Astrocyte of the spinal cord (primary cell): ENCODE results near the gene EEF1AKMT4.
A peak's percentile ranks its signal among the peaks of the same experiment; 100 is the strongest.

Source experiments
- DNase-seq: peaks from one replicate; pipeline ENCODE4 v3.0.0; 2011; ENCODE audit warnings: low read depth, low spot score
- H3K4me3 ChIP-seq: 2 replicates; pipeline ENCODE4 v1.5.1; 2011; ENCODE audit warnings: low read depth, mild to moderate bottlenecking, low read length, moderate library complexity
- CTCF ChIP-seq: IDR thresholded peaks from 2 replicates; pipeline ENCODE4 v1.5.1; 2012; ENCODE audit warnings: low read depth, mild to moderate bottlenecking, low read length, inconsistent platforms
- in situ Hi-C: cut with HindIII; loops from 2 replicates; pipeline ENCODE4 v1.10.0; 2017; ENCODE audit warnings: low sequenced_read_pairs

Gene EEF1AKMT4

GRCh38 chr3:184230081-184230602, 19.3 kb upstream of the EEF1AKMT4 start:
- in situ Hi-C loops, result no loop called here
- no peak overlapping the region for H3K4me3 ChIP-seq
- no peak for DNase-seq
- TF ChIP-seq CTCF, result no peak

DNA sequence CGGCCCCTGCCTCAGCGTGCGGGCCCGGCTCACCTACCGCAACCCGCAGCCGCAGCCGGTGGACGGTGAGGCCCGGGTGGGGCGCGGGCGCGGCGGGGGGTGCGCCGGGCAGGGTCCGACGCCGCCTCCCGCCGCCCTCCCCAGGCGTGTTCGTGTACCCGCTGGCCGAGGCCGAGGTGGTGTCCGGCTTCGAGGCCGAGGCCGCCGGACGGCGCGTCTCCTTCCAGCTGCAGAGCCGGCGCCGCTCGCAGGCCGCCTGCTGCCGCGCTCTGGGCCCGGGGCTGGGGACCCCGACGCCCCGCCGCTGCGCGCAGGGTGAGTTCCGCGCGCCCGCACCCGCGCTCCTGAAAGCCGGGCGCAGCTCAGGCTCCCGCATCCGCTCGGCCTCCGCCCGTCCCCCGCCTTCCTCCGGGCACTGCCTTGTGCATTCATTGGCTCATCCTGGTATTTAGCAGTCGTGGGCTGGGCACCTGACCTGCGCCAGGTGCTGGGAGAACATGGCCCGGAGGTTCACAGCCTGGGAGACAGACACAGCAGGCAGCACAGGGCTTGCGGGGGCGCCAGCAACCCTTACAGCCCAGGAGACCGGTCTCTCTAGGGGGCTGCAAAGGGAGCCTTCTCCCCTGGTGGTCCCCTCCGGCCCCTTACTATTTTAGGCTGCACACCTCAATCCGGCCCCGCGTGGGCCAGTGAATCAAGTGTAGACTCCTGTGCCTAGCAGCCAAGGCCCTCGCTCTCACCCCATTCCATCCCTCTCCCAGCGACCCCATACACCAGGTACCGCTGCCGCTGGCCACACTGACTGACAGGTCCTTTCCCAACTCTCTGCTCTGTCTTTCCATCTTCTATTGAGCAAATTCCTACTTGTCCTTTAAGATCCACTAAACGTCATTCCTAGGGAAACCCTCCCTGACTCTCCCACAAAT, 18.6 kb upstream of the EEF1AKMT4 start:
- in situ Hi-C loops, result no loop called here
- DNase-seq, result no peak
- H3K4me3 ChIP-seq, result no peak overlapping the region
- TF ChIP-seq CTCF, result no peak

DNA sequence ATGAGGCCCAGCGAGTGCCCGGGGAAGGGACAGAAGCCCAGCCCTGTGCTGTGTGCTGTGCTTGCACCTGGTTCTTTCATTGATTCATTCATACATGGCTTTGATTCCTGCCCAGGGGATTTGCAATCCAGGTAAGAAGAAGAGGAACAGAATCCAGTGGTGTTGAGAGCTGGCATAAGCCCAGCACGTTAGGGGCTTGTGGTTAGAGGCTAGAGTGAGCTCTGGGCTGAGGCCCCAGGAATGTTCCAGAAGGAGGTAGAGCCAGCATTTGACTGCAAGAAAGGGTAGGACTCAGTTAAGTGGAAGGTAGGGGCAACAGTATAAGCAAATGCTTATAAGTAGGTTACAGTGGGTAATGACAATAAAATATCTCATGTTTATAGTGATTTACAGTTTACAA, 17.8 kb upstream of the EEF1AKMT4 start:
- no peak for TF ChIP-seq CTCF
- DNase-seq, result peak; percentile 3
- H3K4me3 ChIP-seq, result no peak overlapping the region
- in situ Hi-C loops, result no loop called here

DNA sequence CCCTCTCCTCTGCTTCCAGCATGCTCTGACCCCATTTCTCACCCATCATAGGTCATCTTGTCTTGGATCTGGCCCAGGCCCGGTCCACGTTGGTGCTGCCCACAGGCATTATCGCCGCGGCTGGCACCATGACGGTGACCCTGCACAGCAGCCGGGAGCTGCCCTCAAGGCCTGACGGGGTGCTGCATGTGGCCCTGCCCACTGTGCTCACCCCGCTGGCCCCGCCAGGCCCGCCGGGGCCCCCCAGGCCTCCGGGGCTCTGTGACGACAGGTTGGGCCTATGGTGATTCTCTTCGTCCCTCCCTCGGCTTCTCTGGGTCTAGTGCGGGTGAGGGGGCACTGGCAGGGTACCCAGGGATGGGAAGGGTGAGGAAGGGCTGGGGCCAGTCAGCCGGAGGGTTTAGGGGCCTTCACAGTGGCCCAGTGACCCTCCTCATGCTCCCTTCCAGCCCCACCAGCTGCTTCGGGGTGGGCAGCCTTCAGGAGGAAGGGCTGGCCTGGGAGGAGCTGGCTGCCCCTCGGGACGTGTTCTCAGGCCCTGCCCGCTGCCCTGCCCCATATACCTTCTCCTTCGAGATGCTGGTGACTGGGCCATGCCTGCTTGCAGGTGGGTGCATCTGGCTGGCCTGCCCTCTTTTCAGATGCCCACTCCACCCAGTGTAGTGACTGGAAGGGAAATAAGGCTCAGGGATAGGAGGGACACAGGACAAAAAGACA, 16.2 kb upstream of the EEF1AKMT4 start:
- H3K4me3 ChIP-seq, result no peak overlapping the region
- DNase-seq, result no peak
- in situ Hi-C loops, result no loop called here
- TF ChIP-seq CTCF, result no peak

GRCh38 chr3:184234224-184234623, 15.2 kb upstream of the EEF1AKMT4 start:
- in situ Hi-C loops, result no loop called here
- peak; percentile 3 for TF ChIP-seq CTCF
- H3K4me3 ChIP-seq, result no peak overlapping the region
- peak; percentile 80 for DNase-seq

DNA sequence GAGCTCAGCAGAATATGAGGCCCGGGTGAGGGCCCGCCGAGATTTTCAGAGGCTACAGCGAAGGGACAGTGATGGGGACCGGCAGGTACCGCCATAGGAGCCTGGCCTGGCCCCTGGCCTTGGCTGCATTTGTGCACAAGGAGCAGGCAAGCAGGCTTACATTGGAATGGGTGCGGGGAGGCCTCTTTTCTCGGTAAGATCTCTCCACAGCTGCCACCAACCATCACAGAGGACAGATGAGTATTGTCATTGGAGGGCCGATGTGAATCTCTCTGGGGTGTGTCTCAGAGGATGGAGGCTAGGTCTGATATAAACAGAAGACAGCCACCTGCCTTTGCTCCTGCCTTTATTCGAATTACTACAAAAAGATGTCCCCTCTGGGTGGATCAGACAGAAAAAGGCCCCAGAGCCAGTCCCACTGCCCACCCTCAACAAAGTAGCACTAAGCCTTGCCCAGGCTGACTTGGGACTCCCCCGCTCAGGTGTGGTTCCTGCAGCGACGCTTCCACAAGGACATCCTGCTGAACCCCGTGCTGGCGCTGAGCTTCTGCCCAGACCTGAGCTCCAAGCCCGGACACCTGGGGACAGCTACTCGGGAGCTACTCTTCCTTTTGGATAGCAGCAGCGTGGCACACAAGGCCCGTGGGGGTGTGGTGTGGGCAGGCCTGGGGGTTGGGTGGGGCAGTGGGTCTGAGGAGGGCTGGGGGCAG, 14.6 kb upstream of the EEF1AKMT4 start:
- no peak for TF ChIP-seq CTCF

More for the DNA sequence above, 14.6 kb upstream of the EEF1AKMT4 start:
- no peak for DNase-seq
- no peak overlapping the region for H3K4me3 ChIP-seq
- in situ Hi-C loops, result no loop called here
